Activated T-cell treated with anti-CD3 and anti-CD28 coated beads for 4 hours (primary cell): ENCODE results near the gene EEF1A1.
"Not testable (repeated sequence)": the region's sequence is repeated elsewhere in the genome, so short reads cannot be mapped to it uniquely, and the experiment has no call there.

Experiments
- DNase-seq: peaks from one replicate; pipeline ENCODE4 v3.0.0-alpha.2; 2020

Gene EEF1A1

DNA sequence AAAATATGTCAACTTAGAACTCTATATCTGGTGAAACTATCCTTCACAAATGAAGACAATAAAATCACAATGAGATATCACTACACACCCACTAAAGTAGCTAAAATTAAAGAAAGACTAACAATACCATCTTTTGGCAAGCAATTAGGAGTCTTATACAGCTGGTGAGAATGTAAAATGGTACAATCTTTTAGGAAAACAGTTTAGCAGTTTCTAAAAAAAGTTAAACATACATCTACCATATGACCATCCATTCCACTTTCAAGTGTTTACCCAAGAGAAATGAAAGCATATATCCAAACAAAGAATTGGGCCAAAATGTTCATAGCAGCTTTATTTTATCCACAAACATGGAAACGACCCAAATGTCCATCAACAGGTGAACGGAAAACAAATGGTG, 13.8 kb upstream of the EEF1A1 start:
- DNase-seq, result no peak

DNA sequence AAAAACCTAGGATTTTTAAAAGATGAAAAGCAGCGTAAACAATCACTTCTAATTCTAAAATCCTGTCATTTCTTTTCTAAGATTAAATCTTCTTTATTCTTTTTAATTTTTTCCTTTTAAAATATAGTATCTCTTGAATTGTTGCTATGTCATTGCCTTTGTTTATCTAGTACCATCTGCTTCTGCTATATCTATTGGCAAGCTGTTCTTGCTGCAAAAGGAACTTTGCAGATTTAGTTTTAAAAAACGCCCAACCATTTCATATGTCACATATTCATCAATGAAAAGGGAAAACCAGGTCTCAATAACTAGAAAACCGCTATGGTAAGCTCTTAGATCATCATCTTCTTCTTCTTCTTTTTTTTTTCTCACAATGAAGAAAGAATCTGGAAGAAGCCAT, 11.5 kb upstream of the EEF1A1 start:
- DNase-seq, result no peak

DNA sequence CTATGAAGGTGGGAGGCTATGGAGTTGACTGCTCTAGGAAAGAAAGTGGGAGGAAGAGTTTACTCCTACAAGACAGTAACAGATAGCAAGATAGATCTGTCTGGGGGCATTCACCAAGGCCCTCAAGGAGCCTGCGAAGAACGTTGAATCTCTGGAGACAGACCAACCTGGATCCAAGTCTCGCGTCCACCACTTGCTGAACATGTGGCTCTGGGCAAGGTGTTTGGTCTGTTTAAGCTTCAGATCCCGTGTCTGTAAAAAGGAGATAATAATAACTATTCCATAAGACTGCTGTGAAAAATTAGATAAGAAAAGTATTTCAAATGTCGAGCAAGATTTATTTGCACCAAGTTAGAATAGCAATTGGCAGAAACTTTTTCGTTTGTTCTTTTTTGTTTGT, 8.1 kb upstream of the EEF1A1 start:
- DNase-seq, result no peak

DNA sequence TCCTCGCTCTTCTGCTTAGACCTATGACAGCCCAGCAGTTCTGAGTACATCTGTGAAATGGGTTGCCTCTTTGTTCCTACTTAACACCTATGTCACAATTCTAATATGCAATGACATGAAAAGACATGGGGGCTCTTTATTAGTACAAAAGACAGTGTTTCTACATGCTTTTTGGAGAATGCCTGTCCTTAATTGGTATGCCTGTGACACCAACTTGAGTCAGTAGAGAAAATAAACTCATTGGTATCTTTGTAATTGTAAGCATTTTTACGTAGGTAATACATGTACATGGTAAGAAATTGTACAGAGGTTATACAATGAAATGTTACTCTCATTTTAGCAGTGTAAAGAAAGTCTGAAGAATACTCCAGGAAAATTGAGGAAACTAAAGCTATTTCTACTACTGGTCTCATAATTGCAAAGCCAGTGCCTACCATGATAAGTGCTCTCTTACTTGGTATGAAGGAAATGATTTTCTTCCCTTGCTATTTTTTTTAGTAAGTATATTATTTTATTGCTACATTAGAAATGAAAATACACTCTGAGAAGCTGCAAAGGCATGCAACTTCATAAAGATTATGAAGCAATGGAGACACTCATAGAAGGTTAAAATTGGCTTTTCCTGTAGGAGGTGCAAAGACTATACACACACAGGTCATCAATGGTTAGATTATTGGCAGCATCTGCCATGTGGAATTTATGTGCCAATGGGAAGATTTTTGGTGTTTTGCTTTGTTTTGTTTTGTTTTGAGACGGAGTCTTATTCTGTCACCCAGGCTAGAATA, 4.9 kb upstream of the EEF1A1 start:
- DNase-seq, result no peak

DNA sequence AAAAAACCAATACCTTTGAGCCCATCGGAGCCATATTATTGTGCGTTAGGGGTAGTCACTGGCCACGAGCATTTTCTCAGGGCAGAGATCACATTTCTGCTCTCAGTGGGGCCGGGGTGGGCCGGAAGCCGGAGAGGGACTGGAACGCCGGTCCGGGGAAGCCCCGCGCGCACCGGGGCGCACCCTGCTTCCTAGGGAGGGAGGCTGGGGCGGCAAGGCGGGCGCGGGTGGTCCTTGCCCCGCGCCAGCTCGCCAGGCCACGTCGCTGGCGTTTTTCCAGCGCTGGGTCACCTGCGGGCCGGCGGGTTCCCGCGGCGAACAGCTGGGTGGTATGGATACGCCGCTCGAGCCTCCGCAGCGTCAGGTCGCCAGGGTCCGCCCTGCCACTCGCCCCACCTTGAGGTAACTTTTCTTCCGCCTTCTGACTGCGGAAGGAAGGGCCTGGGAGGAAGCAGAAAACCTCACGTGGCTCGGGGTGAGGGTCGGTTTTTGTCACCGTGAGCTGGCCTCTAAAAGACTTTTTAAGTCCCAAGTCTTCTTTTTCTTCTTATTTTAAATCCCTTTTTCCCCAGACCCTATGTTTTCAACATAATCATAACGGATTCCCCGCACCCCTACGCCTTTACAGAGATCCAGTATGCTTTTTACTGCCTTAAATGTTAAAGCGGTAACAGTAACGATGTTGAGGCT, 2.7 kb upstream of the EEF1A1 start:
- peak; percentile 62 for DNase-seq

DNA sequence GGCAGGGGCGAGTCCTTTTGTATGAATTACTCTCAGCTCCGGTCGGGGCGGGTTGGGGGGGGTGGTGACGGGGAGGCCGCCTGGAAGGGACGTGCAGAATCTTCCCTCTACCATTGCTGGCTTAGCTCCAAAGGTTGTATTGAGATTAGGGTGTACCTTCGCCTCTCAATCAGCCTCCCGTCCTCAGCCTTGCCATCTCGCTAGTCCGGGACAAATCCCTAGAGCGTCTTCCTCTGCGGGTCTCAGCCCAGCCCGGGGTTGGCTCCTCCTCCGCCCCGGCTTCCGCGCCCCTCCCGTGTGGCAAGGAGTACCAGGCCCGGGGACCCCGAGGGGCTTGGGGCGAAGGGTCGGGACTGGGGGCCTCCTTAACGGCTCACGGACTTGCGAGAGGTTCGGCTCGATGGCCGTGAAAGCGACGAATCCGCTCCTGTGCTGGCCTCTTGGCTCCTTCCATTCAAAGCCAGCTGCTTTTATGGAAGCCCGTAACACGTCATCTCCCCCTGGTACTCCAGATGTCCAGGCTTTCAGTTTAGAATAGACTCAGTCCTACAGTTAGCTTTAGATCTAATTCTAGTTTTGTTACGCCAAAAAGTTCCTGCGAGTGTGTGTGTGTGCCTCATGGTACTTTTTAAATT, 636 bp upstream of the EEF1A1 start:
- DNase-seq, result peak; percentile 59

DNA sequence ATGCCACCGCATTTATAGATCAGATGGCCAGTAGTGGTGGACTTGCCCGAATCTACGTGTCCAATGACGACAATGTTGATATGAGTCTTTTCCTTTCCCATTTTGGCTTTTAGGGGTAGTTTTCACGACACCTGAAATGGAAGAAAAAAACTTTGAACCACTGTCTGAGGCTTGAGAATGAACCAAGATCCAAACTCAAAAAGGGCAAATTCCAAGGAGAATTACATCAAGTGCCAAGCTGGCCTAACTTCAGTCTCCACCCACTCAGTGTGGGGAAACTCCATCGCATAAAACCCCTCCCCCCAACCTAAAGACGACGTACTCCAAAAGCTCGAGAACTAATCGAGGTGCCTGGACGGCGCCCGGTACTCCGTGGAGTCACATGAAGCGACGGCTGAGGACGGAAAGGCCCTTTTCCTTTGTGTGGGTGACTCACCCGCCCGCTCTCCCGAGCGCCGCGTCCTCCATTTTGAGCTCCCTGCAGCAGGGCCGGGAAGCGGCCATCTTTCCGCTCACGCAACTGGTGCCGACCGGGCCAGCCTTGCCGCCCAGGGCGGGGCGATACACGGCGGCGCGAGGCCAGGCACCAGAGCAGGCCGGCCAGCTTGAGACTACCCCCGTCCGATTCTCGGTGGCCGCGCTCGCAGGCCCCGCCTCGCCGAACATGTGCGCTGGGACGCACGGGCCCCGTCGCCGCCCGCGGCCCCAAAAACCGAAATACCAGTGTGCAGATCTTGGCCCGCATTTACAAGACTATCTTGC, 725 bp downstream of the EEF1A1 start:
- DNase-seq, result peak; percentile 70

DNA sequence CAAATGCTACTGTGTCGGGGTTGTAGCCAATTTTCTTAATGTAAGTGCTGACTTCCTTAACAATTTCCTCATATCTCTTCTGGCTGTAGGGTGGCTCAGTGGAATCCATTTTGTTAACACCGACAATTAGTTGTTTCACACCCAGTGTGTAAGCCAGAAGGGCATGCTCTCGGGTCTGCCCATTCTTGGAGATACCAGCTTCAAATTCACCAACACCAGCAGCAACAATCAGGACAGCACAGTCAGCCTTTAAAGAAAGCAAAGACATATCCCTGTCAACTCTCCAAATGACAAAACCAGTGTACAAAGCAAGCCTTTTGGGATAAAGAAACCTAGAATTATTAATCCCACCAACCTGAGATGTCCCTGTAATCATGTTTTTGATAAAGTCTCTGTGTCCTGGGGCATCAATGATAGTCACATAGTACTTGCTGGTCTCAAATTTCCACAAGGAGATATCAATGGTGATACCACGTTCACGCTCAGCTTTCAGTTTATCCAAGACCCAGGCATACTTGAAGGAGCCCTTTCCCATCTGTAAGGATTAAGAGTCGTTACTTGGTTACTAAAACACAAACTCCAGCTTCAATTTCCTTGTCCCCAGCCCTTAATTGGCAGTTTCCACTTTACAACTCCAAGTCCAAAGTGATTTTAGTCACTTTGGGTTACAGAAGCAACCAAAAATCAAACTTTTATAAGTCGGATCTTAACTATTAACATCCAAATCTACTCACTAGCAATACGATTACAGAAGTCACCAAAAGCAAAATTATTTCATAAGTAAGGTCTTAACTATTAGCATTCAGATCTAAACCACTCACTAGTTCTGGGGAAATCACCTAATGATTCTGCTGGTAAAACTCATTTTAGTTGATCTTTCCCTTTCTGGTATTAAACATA, 1.6 kb downstream of the EEF1A1 start:
- DNase-seq, result not testable (repeated sequence)

DNA sequence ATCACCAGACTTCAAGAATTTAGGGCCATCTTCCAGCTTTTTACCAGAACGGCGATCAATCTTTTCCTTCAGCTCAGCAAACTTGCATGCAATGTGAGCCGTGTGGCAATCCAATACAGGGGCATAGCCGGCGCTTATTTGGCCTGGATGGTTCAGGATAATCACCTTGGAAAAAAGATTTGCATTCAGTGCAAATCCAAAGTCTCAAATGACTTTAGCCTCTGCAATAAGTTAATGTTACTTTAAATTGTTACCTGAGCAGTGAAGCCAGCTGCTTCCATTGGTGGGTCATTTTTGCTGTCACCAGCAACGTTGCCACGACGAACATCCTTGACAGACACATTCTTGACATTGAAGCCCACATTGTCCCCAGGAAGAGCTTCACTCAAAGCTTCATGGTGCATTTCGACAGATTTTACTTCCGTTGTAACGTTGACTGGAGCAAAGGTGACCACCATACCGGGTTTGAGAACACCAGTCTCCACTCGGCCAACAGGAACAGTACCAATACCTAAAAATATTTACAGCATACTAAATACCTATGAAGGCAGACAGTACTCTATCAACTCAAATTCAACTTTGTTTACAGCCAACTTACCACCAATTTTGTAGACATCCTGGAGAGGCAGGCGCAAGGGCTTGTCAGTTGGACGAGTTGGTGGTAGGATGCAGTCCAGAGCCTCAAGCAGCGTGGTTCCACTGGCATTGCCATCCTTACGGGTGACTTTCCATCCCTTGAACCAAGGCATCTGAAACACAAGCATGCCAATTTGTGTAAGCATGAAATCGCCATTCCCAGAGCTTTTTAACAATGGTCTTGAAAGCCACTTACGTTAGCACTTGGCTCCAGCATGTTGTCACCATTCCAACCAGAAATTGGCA, 2.5 kb downstream of the EEF1A1 start:
- DNase-seq, result not testable (repeated sequence)

DNA sequence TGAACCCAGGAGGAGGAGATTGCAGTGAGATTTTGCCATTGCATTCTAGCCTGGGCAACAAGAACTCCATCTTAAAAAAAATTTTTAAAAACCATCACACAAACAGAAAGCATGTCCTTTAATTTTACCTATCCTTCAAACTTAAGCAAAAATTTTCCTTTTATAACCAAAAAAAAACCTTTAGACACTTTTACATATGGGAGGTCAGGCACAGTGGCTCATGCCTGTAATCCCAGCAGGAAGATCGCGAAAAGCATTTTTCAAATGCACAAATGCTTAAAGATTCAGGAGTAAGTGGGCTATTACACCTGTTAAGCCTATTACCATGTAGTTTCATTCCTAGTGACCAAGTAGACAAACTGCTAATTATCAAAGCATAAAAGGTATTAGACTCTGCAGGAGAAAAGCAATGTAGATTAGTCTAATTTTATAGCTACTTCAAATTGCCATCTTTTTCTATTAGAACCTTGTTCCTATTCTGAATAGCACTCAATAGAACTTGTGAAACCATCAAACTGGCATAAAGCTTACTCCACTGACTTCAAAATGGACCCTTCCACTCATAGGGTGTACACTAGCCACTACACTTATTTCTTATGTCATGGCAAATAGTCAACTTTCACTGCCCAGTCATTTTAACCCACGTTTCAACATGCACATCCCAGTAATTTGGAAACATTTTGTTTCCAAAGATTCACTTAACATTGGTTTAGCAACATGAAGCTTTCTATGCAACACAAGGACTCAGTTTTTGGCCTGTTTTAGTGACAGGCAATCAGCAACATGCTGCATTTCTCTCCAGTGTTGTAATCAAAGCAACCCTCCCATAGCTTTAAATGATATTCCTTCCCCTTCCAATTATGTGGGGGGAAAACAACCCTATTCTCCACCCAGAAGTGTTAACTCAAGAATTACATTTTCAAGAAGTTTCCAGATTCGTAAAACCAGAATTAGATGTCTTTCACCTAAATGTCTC, 4.0 kb downstream of the EEF1A1 start:
- DNase-seq, result no peak

DNA sequence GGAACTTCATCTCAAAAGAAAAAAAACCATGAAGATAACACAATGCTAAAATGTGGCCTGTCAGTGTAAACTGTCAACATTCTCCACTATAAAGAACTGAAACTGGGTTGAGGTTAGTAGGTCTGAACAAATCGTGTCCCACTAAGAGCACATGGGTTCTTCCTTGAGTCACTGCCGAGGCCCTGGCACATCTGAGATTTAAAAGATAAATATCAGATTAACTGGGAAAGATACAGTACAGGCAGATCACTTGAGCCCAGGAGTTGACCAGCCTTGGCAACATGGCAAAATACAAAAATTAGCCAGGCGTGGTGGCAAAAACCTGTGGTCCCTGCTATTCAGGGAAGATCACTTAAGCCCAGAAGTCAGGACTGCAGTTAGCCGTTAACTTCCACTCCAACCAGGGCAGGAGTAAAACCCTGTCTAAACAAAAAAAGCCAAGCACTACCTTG, 5.6 kb downstream of the EEF1A1 start:
- no peak for DNase-seq

DNA sequence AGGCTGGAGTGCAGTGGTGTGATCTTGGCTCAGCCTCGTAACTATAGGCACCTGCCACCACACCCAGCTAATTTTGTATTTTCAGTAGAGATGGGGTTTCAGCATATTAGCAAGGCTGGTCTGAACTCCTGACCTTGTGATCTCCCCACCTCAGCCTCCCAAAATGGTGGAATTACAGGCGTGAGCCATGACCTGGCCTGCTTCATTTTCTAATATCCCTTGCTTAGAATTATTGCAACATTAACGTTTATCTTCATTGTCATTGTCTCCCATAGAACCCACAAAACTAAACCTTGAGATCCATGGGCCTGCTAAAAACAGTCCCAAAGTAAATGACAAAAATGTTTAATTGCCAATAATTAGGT, 6.1 kb downstream of the EEF1A1 start:
- no peak for DNase-seq

DNA sequence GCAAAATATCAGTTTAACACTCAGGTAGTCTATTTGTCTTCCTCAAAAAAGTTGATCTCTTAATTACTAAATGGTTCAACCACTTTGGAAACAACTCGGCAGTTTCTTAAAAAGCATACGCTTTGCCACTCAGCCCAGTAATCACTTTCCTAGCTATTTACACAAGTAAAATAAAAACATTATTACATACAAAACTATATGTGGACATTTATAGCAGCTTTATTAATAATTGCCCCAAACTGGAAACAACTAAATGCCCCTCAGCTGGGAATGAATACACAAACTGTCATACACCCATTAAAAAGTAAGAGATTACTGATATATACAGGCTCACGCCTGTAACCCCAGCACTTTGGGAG, 7.4 kb downstream of the EEF1A1 start:
- DNase-seq, result no peak

DNA sequence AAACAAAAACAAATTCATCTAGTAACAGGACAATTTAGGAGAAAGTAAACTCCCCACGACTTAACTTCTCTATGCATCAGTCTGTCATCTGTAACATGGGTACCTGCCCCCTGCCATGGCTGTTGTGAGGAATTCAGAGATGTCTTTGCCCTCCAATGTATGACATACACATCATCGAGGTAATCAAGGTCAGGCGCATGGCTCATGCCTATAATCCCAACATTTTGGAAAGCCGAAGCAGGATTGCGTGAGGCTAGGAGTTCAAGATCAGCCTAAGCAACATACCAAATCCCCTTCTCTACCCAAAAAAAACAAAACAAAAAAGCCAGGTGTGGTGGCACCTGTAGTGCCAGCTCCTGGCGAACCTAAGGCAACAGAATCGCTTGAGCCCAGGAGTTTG, 9.0 kb downstream of the EEF1A1 start:
- DNase-seq, result no peak

DNA sequence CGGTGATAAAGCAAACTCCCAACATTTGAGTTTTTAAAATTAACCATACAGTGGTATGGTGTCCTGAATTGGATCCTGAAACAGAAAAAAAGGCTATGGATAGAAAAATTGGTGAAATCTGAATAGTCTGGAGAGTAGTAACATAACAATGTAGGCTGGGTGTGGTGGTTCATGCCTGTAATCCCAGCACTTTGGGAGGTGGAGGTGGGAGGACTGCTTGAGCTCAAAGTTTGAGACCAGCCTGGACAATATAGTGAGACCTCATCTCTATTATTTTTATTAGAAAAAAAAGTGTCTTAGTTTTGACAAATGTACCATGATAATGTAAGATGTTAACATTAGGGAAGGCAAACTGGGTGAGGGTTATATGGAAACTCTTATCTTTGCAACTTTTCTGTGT, 11.0 kb downstream of the EEF1A1 start:
- no peak for DNase-seq

DNA sequence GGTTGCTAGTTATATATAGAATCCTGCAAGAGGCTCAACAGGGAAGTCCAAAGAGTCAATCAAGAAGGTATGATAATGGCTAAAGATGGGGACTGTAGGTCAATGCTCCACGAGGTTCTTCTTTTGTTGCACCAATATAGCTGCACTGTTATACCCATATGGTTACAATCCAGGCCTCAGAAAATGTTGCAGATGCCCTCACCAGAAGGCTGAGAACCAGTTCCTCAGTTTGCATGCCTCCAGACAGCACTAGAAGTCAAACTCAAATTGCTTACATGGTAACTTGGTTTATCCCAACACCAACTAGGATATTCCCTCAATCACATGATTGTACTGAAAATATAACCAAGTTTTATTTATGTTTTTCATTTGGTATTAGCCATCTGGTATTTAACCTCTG, 12.1 kb downstream of the EEF1A1 start:
- DNase-seq, result no peak

DNA sequence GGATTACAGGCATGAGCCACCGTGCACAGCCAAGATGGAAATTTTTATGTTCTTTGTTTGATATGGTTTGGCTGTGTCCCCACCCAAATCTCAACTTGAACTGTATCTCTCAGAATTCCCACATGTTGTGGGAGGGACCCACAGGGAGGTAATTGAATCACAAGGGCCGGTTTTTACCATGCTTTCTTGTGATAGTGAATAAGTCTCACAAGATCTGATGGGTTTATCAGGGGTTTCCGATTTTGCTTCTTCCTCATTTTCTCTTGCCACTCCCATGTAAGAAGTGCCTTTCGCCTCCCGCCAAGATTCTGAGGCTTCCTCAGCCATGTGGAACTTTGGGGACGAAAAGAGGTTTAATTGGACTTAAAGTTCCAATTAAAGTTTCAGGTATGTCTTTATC, 14.6 kb downstream of the EEF1A1 start:
- DNase-seq, result no peak

DNA sequence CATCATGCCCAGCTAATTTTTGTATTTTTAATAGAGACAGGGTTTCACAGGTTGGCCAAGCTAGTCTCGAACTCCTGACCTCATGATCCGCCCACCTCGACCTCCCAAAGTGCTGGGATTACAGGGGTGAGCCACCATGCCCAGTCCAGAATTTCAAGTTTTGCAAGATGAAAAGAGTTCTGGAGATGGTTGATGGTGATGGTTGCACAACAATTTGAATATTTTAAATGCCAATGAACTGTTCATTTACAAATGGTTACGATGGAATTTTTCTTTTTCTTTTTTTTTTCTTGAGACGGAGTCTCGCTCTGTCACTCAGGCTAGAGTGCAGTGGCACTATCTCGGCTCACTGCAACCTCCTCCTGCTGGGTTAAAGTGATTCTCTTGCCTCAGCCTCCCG, 15.1 kb downstream of the EEF1A1 start:
- DNase-seq, result not testable (repeated sequence)

DNA sequence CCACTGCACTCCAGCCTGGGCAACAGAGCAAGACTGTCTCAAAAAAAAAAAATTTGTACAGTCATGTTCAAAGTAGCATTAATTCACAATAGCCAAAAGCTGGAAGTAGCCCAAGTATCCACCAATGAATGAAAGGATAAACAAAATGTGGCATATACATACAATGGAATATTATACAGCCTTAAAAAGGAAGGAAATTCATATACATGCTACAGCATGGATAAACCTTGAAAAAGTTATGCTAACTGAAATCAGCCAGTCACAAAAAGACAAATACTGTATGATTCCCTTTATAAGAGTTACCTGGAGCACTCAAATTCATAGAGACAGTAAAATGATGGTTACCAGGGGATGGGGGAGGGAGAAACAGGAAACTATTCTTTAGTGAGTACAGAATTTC, 15.7 kb downstream of the EEF1A1 start:
- no peak for DNase-seq

DNA sequence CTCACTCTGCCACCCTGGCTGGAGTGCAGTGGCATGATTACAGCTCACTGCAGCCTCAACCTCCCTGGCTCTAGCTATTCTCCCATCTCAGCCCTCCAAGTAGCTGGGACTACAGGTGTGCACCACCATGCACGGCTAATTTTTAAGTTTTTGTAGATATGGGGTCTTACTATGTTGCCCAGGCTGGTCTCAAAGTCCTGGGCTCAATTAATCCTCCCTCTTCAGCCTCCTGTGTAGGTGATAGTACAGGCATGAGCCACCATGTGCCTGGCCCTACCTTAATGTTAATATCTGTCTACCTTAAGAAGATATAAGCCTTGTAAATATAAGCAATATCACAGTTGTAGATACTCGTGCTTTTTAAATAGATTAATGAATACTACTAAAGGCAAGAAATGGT, 16.7 kb downstream of the EEF1A1 start:
- DNase-seq, result no peak
